HEK293T (cell line): ENCODE results near the gene S100B.

ENCODE experiments used
- CTCF ChIA-PET: fragments of 350-600 bp; formaldehyde crosslinking; extraction: SDS; loops from one replicate; lab custom pipeline; 2021; ENCODE audit warnings: antibody characterized with exemption, inconsistent platforms; lab: Yijun Ruan, JAX
- POLR2A ChIA-PET: fragments of 350-600 bp; formaldehyde crosslinking; extraction: SDS; loops from one replicate; lab custom pipeline; 2020; ENCODE audit warnings: antibody characterized with exemption, inconsistent platforms; lab: Yijun Ruan, JAX
- DNase-seq: peaks from one replicate; pipeline ENCODE4 v3.0.0; 2012; ENCODE audit warnings: mixed read lengths; ENCODE audit errors: extremely low spot score
- ARNT ChIP-seq: fragments of 450-650 bp; IDR thresholded peaks from 2 replicates; pipeline ENCODE4 v1.6.1; 2017; ENCODE audit warnings: mild to moderate bottlenecking
- BHLHE40 ChIP-seq: fragments of 450-650 bp; IDR thresholded peaks from 2 replicates; pipeline ENCODE4 v1.6.1; 2016; ENCODE audit warnings: mild to moderate bottlenecking, moderate library complexity, borderline replicate concordance
- CTBP1 ChIP-seq: fragments of 450-650 bp; IDR thresholded peaks from 2 replicates; pipeline ENCODE4 v1.6.1; 2016; ENCODE audit warnings: borderline replicate concordance
- ELF4 ChIP-seq: fragments of 450-650 bp; IDR thresholded peaks from 2 replicates; pipeline ENCODE4 v1.6.1; 2017; ENCODE audit warnings: antibody characterized with exemption
- FOXA1 ChIP-seq: fragments of 450-650 bp; IDR thresholded peaks from 2 replicates; pipeline ENCODE4 v1.6.1; 2016; ENCODE audit warnings: mild to moderate bottlenecking
- FOXK2 ChIP-seq: fragments of 450-650 bp; IDR thresholded peaks from 2 replicates; pipeline ENCODE4 v1.6.1; 2016; ENCODE audit warnings: mild to moderate bottlenecking
- FOXM1 ChIP-seq: fragments of 450-650 bp; IDR thresholded peaks from 2 replicates; pipeline ENCODE4 v1.6.1; 2017; ENCODE audit warnings: mild to moderate bottlenecking, borderline replicate concordance
- HDGF ChIP-seq: fragments of 450-650 bp; IDR thresholded peaks from 2 replicates; pipeline ENCODE4 v1.6.1; 2017; ENCODE audit warnings: antibody characterized with exemption, borderline replicate concordance
- L3MBTL2 ChIP-seq: fragments of 450-650 bp; conservative IDR thresholded peaks from 2 replicates; pipeline ENCODE4 v1.6.1; 2016; ENCODE audit warnings: mild to moderate bottlenecking
- LEF1 ChIP-seq: fragments of 450-650 bp; IDR thresholded peaks from 2 replicates; pipeline ENCODE4 v1.6.1; 2017; ENCODE audit warnings: mild to moderate bottlenecking, borderline replicate concordance
- NFRKB ChIP-seq: fragments of 450-650 bp; IDR thresholded peaks from 2 replicates; pipeline ENCODE4 v1.6.1; 2016; ENCODE audit warnings: mild to moderate bottlenecking, moderate library complexity
- SP1 ChIP-seq: fragments of 450-650 bp; IDR thresholded peaks from 2 replicates; pipeline ENCODE4 v1.6.1; 2017
- SUZ12 ChIP-seq: fragments of 450-650 bp; IDR thresholded peaks from 2 replicates; pipeline ENCODE4 v1.6.1; 2016; ENCODE audit warnings: mild to moderate bottlenecking
- TARDBP ChIP-seq: fragments of 450-650 bp; IDR thresholded peaks from 2 replicates; pipeline ENCODE4 v1.6.1; 2016
- ZNF384 ChIP-seq: fragments of 450-650 bp; IDR thresholded peaks from 2 replicates; pipeline ENCODE4 v1.6.1; 2016
- TF ChIP-seq, protein P1 (sequence below): fragments of 450-650 bp; IDR thresholded peaks from 2 replicates; pipeline ENCODE4 v1.6.1; 2016

The S100B gene

DNA sequence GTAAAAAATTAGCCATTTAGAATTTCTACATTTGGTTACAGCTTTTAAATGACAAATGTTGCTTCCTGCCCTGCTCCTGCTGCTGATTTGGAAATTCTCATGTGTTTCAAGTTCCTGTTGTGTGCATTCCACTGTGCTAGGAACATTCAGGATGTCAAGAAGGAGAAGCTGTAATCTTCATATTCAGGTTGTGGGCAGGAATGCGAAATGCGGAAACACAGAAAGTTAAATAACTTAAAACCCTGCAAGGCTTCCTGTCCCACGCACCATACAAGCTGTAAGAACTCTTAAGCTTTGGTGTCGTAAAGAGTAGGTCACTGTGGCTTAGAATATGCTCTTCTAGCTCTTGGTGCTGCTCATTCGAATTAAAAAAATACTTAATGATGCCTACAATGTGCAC lies 52.6 kb downstream of the S100B start:
- CTCF ChIA-PET, result interaction anchor here (0.5 kb wide), 1 partner anchor 8 kb away, joined by 4 read pairs; no protein-coding TSS in a partner anchor
- POLR2A ChIA-PET, result no interaction called here
- TF ChIP-seq SUZ12 (no peak), ELF4 (no peak), TARDBP (no peak), ARNT (no peak), HDGF (no peak), CTBP1 (no peak), SP1 (no peak), BHLHE40 (no peak), FOXM1 (no peak)
- no peak for DNase-seq

DNA sequence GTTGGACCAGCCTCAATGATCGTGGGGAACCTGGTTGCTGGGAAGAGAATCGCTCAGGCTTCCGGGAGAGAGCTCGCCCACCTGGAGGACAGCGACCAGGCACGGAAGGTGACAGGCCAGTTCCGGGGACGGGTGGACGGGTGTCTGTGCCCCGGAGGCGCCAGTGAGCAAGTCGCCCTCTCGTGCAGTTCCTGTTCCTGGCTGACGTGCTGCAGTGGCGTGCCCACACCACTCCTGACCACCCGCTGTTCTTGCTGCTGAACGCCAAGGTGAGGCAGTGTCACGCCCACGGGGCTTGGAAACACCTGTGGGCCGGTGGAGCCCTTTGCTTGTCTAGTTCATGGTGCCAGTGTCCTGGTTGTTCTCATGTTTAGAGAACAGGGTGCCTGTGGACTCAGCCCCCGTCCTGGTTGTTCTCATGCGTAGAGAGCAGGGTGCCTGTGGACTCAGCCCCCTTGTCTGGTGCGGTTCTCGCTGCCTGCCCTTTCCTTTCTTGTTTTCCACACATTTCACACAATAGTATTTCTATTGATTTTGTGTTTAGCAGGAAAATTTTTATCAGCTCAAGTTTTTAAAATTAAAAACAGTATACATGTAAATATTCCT lies 53.1 kb downstream of the S100B start:
- CTCF ChIA-PET, result interaction anchor here (0.5 kb wide), 1 partner anchor 9 kb away, joined by 4 read pairs; no protein-coding TSS in a partner anchor
- no peak for TF ChIP-seq FOXA1
- DNase-seq, result no peak
- POLR2A ChIA-PET, result no interaction called here

DNA sequence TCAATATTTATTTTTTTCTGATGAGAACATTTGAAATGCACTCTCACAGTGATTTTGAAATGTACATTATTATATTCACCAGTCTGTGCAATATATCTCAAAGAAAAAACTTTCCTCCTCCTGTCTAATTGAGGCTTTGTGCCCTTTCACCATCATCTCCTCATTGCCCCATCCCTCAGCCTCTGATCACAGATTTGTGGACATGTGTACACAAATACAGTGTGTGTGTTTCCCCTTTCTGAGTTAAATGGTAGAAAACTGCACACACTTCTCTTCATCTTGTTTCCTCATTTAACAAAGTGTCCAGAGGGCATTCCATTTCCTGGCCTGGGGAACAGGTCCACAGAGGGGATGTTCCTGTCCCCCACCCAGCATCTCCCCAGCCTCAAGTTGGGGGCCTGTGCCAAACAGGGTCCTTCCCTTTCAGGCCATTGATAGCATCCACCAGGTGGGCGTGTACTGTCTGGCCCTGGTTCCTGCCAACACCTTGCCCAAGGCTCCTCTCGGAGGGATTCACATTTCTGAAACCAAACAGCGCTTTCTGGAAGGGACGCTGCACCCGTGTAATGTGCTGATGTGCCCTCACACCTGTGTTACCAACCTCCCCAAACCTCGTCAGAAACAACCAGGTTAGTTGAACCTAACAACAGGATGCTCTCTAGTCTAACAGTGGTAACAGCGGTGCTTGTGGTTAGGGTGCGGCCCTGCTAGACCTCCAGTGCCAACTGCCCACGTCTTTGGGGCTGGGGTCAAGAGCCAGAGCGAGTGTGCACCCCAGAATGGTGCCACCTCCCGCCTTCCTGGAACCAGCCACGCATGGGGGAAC lies 54.6 kb downstream of the S100B start:
- CTCF ChIA-PET, result no interaction called here
- DNase-seq, result no peak
- TF ChIP-seq L3MBTL2 (no peak), ELF4 (no peak), TARDBP (no peak), ZNF384 (no peak), BHLHE40 (no peak), SUZ12 (no peak), NFRKB (no peak), FOXK2 (no peak), FOXA1 (no peak), SP1 (no peak)
- TF ChIP-seq, protein P1, sequence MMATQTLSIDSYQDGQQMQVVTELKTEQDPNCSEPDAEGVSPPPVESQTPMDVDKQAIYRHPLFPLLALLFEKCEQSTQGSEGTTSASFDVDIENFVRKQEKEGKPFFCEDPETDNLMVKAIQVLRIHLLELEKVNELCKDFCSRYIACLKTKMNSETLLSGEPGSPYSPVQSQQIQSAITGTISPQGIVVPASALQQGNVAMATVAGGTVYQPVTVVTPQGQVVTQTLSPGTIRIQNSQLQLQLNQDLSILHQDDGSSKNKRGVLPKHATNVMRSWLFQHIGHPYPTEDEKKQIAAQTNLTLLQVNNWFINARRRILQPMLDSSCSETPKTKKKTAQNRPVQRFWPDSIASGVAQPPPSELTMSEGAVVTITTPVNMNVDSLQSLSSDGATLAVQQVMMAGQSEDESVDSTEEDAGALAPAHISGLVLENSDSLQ, result no peak
- POLR2A ChIA-PET, result no interaction called here

DNA sequence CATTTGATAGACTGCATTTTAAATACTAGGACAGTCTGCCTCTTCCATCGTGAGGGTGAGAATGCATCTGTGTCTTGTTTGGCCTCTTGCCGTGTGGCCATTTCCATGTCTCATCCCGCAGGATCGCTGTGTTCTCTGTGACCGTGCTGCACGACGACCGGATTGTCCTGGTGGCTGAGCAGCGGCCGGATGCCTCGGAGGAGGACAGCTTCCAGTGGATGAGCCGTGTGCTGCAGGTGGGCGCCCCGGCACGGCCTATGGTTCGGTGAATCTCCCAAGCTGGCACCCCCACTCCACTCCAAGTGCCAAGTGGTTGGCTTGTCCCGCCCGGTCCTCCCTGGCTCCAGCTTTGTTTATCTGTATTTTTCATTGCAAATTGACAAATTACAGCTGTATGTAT lies 55.2 kb downstream of the S100B start:
- ChIA-PET CTCF (no interaction called here), POLR2A (no interaction called here)
- no peak for TF ChIP-seq ELF4
- no peak for TF ChIP-seq NFRKB
- no peak for TF ChIP-seq SUZ12
- TF ChIP-seq, protein P1, result no peak
- TF ChIP-seq TARDBP, result no peak
- TF ChIP-seq BHLHE40, result no peak
- TF ChIP-seq LEF1, result no peak
- no peak for TF ChIP-seq CTBP1
- TF ChIP-seq FOXA1, result no peak
- TF ChIP-seq FOXK2, result no peak
- TF ChIP-seq SP1, result no peak
- no peak for TF ChIP-seq ZNF384
- no peak for TF ChIP-seq L3MBTL2
- DNase-seq, result no peak
